Measurements from ENCODE around the gene NCKAP5. TPM values are rescaled to one million over a fixed set of nuclear protein-coding genes. Genes with fewer than 3 reads are reported as not detected.
A peak's percentile ranks its signal among the peaks of the same experiment; 100 is the strongest.

Gene NCKAP5
- total and polyA plus RNA-seq, 2 of the 13 experiments (the other 11 are each of a cell fraction or from before 2014, with no cell fraction given): 0.01 TPM; not detected in 1

- peak; percentile 67 for TF ChIP-seq ARID5B (CRISPR knock-in tag; IDR thresholded peaks at IDR 0.05)
- TF ChIP-seq GLMP (CRISPR knock-in tag; IDR thresholded peaks at IDR 0.05; ENCODE audit: borderline replicate concordance): no peak
- peak; percentile 19; the same call in 1 of the 2 replicates for TF ChIP-seq ZNF331 (CRISPR knock-in tag; IDR thresholded peaks at IDR 0.05)
- TF ChIP-seq ZBTB14 (CRISPR knock-in tag; IDR thresholded peaks at IDR 0.05): no peak
- TF ChIP-seq RARA (CRISPR knock-in tag; IDR thresholded peaks at IDR 0.05): peak; percentile 58; the same call in 1 of the 2 replicates
- TF ChIP-seq CREB3 (CRISPR knock-in tag; IDR thresholded peaks at IDR 0.05): no peak
- 0 out of 2 replicates have a peak, but pooled peaks have one; percentile 14 for TF ChIP-seq GATAD2A (CRISPR knock-in tag; IDR thresholded peaks at IDR 0.05)
- TF ChIP-seq HNF4G (IDR thresholded peaks at IDR 0.05; ENCODE audit: borderline replicate concordance, low read depth, low read length): no peak
- no peak for TF ChIP-seq HNF4G (CRISPR knock-in tag; IDR thresholded peaks at IDR 0.05; ENCODE audit: borderline replicate concordance, low read depth)
- 0 out of 2 replicates have a peak, but pooled peaks have one; percentile 34 for TF ChIP-seq ZNF644 (CRISPR knock-in tag; IDR thresholded peaks at IDR 0.05; ENCODE audit: low read depth)
- peak; percentile 40; the same call in 1 of the 2 replicates for TF ChIP-seq HMG20A (CRISPR knock-in tag; IDR thresholded peaks at IDR 0.05; ENCODE audit: borderline replicate concordance)
- no peak for TF ChIP-seq REPIN1 (CRISPR knock-in tag; IDR thresholded peaks at IDR 0.05; ENCODE audit: borderline replicate concordance, low read depth)
- 0 out of 2 replicates have a peak, but pooled peaks have one; percentile 19 for TF ChIP-seq FOXA3 (CRISPR knock-in tag; IDR thresholded peaks at IDR 0.05)
- TF ChIP-seq FOSL2 (CRISPR knock-in tag; IDR thresholded peaks at IDR 0.05): peak; percentile 64
Measured at GRCh38 chr2:133576714-133577113, 8.5 kb upstream of the NCKAP5 start (continued).

Data from HepG2 (cell line).